Neural cell (in vitro differentiated cells): ENCODE measurements around the gene PLCB4. TPM values are rescaled to one million over a fixed set of nuclear protein-coding genes. Genes with fewer than 3 reads are reported as not detected.

Source experiments
- H2AFZ ChIP-seq: fragments of 200-600, 300-800 bp; sonication (generic), shearing (Covaris generic); 2 replicates; pipeline ENCODE4 v1.6.0; 2014; ENCODE audit warnings: low read depth, mild to moderate bottlenecking, antibody characterized with exemption, low read length, moderate library complexity
- H3F3A ChIP-seq: fragments of 200-600 bp; shearing (Covaris generic); 2 replicates; pipeline ENCODE4 v1.6.1; 2016; ENCODE audit warnings: mild to moderate bottlenecking, moderate library complexity, mixed read lengths, antibody characterized with exemption, low read length; ENCODE audit not compliant: insufficient read depth, poor library complexity, severe bottlenecking
- H3K27ac ChIP-seq: fragments of 200-600, 300-800 bp; sonication (generic), shearing (Covaris generic); 2 replicates; pipeline ENCODE4 v1.5.1; 2014; ENCODE audit warnings: mild to moderate bottlenecking, low read length, moderate library complexity
- H3K27me3 ChIP-seq: fragments of 300-800, 200-600 bp; sonication (generic), shearing (Covaris generic); 2 replicates; pipeline ENCODE4 v1.6.0; 2014; ENCODE audit warnings: mild to moderate bottlenecking, low read depth, low read length, moderate library complexity; ENCODE audit not compliant: insufficient read depth
- H3K36me3 ChIP-seq: fragments of 300-800, 200-600 bp; sonication (generic), shearing (Covaris generic); 2 replicates; pipeline ENCODE4 v1.5.1; 2014; ENCODE audit warnings: mild to moderate bottlenecking, antibody characterized with exemption, low read length, moderate library complexity; ENCODE audit not compliant: insufficient read depth
- H3K4me2 ChIP-seq: fragments of 300-800, 200-600 bp; sonication (generic), shearing (Covaris generic); 2 replicates; pipeline ENCODE4 v1.6.0; 2014; ENCODE audit warnings: mild to moderate bottlenecking, low read length
- H3K4me3 ChIP-seq: fragments of 300-800, 200-600 bp; sonication (generic), shearing (Covaris generic); 2 replicates; pipeline ENCODE4 v1.5.1; 2014; ENCODE audit warnings: mild to moderate bottlenecking, low read length, moderate library complexity
- H3K79me2 ChIP-seq: fragments of 200-600 bp; shearing (Covaris generic); replicated peaks from 2 replicates; pipeline ENCODE4 v1.6.0; 2014; ENCODE audit warnings: mild to moderate bottlenecking, low read length, moderate library complexity; ENCODE audit not compliant: insufficient read depth
- H3K9ac ChIP-seq: fragments of 300-800, 200-600 bp; sonication (generic), shearing (Covaris generic); 2 replicates; pipeline ENCODE4 v1.6.1; 2016; ENCODE audit warnings: mild to moderate bottlenecking, low read length, mixed read lengths
- H3K9me2 ChIP-seq: fragments of 200-600 bp; shearing (Covaris generic); 2 replicates; pipeline ENCODE4 v1.6.1; 2016; ENCODE audit warnings: mild to moderate bottlenecking, low read length, mixed read lengths; ENCODE audit not compliant: insufficient read depth
- H3K9me3 ChIP-seq: fragments of 200-600, 300-800 bp; sonication (generic), shearing (Covaris generic); 2 replicates; pipeline ENCODE4 v1.6.1; 2016; ENCODE audit warnings: mild to moderate bottlenecking, mixed run types, low read length, moderate library complexity, mixed read lengths
- H4K20me1 ChIP-seq: fragments of 200-600 bp; shearing (Covaris generic); 2 replicates; pipeline ENCODE4 v1.6.1; 2016; ENCODE audit warnings: mild to moderate bottlenecking, mixed run types; ENCODE audit not compliant: insufficient read depth
- EP300 ChIP-seq: fragments of 450-650 bp; conservative IDR thresholded peaks from 2 replicates; pipeline ENCODE4 v1.6.1; 2014; ENCODE audit warnings: antibody characterized with exemption, mild to moderate bottlenecking, moderate library complexity; ENCODE audit not compliant: poor library complexity, severe bottlenecking
- EZH2 ChIP-seq: fragments of 200-600, 300-800 bp; shearing (Covaris generic), sonication (generic); IDR thresholded peaks from 2 replicates; pipeline ENCODE4 v1.6.1; 2014; ENCODE audit warnings: antibody characterized with exemption, low read length, borderline replicate concordance, mild to moderate bottlenecking; ENCODE audit not compliant: insufficient read depth, poor library complexity, severe bottlenecking
- MXI1 ChIP-seq: fragments of 450-650 bp; conservative IDR thresholded peaks from 2 replicates; pipeline ENCODE4 v1.6.1; 2014; ENCODE audit warnings: antibody characterized with exemption, mild to moderate bottlenecking; ENCODE audit not compliant: poor library complexity, severe bottlenecking
- POLR2AphosphoS5 ChIP-seq: IDR thresholded peaks from 2 replicates; pipeline ENCODE4 v1.6.1; 2012
- RAD21 ChIP-seq: fragments of 450-650 bp; conservative IDR thresholded peaks from 2 replicates; pipeline ENCODE4 v1.6.1; 2014; ENCODE audit warnings: antibody characterized with exemption, mild to moderate bottlenecking, moderate library complexity
- REST ChIP-seq: IDR thresholded peaks from 2 replicates; pipeline ENCODE4 v1.6.1; 2012; ENCODE audit warnings: borderline replicate concordance
- SMC3 ChIP-seq: fragments of 450-650 bp; conservative IDR thresholded peaks from 2 replicates; pipeline ENCODE4 v1.6.1; 2014; ENCODE audit warnings: antibody characterized with exemption, mild to moderate bottlenecking, moderate library complexity; ENCODE audit not compliant: poor library complexity
- TAF1 ChIP-seq: IDR thresholded peaks from 2 replicates; pipeline ENCODE4 v1.6.1; 2012; ENCODE audit warnings: low read depth
- polyA plus RNA-seq: library from polyadenylated mRNA; depleted of rRNA; stranded (reverse); fragments of >200 nt; gene quantifications from 2 replicates; pipeline ENCODE4 v1.2.3, GENCODE V29; 2014
- TF ChIP-seq, protein P1 (sequence below): fragments of 450-650 bp; IDR thresholded peaks from 2 replicates; pipeline ENCODE4 v1.5.1; 2014; ENCODE audit warnings: antibody characterized with exemption, mild to moderate bottlenecking, moderate library complexity; ENCODE audit not compliant: poor library complexity, severe bottlenecking

PLCB4 gene
- polyA plus RNA-seq, 1 donor from 2014 or later: 13.1 TPM

DNA sequence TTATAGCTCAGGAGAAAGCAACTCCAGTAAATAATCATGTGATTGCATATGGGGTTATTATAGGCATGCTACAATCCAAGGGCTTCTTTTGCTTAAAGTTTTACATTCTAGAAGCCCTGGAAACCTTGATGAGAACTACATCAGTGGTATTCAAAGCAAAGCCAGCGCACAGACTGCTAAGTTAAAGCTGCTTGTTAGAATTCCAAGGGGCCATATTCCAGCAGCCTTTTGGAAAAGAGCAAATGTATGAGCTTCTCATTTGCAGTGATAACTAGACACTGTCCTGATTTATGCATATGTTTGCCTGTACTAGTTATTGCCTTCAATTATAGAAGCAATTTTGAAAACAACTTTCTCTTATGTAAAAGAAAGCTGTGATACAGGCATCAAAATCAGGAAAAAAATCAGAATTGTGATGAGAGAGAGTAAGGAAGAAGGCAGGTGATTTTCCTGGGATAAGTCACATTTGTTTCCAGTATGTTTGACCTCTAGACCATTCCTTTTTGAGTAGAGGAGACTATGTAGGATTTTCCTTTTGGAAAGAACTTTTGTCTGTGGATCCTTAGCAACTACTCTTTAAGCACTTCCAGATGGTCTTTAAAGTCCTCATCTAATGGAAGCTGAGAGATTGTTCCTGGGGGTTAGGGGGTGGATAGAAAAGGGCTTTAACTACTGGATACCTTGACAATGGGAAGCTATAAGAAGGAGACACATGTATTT is 159.2 kb downstream of the PLCB4 start:
- no peak for TF ChIP-seq POLR2AphosphoS5
- no peak for TF ChIP-seq RAD21
- no peak for TF ChIP-seq REST
- TF ChIP-seq TAF1: no peak
- TF ChIP-seq EZH2: no peak
- TF ChIP-seq SMC3: no peak
- no peak for TF ChIP-seq MXI1
- TF ChIP-seq, protein P1, sequence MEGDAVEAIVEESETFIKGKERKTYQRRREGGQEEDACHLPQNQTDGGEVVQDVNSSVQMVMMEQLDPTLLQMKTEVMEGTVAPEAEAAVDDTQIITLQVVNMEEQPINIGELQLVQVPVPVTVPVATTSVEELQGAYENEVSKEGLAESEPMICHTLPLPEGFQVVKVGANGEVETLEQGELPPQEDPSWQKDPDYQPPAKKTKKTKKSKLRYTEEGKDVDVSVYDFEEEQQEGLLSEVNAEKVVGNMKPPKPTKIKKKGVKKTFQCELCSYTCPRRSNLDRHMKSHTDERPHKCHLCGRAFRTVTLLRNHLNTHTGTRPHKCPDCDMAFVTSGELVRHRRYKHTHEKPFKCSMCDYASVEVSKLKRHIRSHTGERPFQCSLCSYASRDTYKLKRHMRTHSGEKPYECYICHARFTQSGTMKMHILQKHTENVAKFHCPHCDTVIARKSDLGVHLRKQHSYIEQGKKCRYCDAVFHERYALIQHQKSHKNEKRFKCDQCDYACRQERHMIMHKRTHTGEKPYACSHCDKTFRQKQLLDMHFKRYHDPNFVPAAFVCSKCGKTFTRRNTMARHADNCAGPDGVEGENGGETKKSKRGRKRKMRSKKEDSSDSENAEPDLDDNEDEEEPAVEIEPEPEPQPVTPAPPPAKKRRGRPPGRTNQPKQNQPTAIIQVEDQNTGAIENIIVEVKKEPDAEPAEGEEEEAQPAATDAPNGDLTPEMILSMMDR: no peak
- no peak for TF ChIP-seq EP300
- H3K4me2 ChIP-seq: no peak overlapping the region
- no peak overlapping the region for H3K4me3 ChIP-seq
- no peaks in the 10 kb centered on the region for H3K36me3 ChIP-seq
- H2AFZ ChIP-seq: no peak overlapping the region
- no peak overlapping the region for H3K27ac ChIP-seq
- no peaks in the 10 kb centered on the region for H3F3A ChIP-seq
- no peaks in the 10 kb centered on the region for H3K9me2 ChIP-seq
- no peaks in the 10 kb centered on the region for H3K79me2 ChIP-seq
- no peaks in the 10 kb centered on the region for H4K20me1 ChIP-seq
- H3K9me3 ChIP-seq: no peaks in the 10 kb centered on the region
- H3K27me3 ChIP-seq: no peaks in the 10 kb centered on the region
- no peak overlapping the region for H3K9ac ChIP-seq

GRCh38 chr20:9228774-9229450 is 160.0 kb downstream of the PLCB4 start:
- H3K4me3 ChIP-seq: no peak overlapping the region
- no peak for TF ChIP-seq RAD21
- TF ChIP-seq TAF1: no peak
- no peak for TF ChIP-seq REST
- TF ChIP-seq EP300: no peak
- TF ChIP-seq EZH2: no peak
- TF ChIP-seq SMC3: no peak
- TF ChIP-seq POLR2AphosphoS5: no peak
- TF ChIP-seq, protein P1: no peak
- no peak for TF ChIP-seq MXI1
- no peaks in the 10 kb centered on the region for H3K9me3 ChIP-seq
- H3K79me2 ChIP-seq: no peaks in the 10 kb centered on the region
- H3K27ac ChIP-seq: no peak overlapping the region
- H3K27me3 ChIP-seq: no peaks in the 10 kb centered on the region
- no peak overlapping the region for H3K9ac ChIP-seq
- H2AFZ ChIP-seq: no peak overlapping the region
- H4K20me1 ChIP-seq: no peaks in the 10 kb centered on the region
- H3K4me2 ChIP-seq: no peak overlapping the region
- H3K36me3 ChIP-seq: no peaks in the 10 kb centered on the region
- H3K9me2 ChIP-seq: no peaks in the 10 kb centered on the region
- H3F3A ChIP-seq: no peaks in the 10 kb centered on the region
